H9 (cell line): ENCODE data around the gene TIAM2. TPM values are rescaled to one million over a fixed set of nuclear protein-coding genes. Genes with fewer than 3 reads are reported as not detected.

ENCODE experiments used
- DNase-seq: peaks from one replicate; pipeline ENCODE4 v3.0.0-alpha.2; 2017
- H2AFZ ChIP-seq: one replicate; pipeline ENCODE4 v1.6.1; 2013; ENCODE audit warnings: mild to moderate bottlenecking, low read length, control low read depth, moderate library complexity
- H2AK5ac ChIP-seq: 2 replicates; pipeline ENCODE4 v1.6.1; 2013; ENCODE audit warnings: low read length, control low read depth, mixed read lengths; ENCODE audit not compliant: insufficient read length
- H2BK120ac ChIP-seq: one replicate; pipeline ENCODE4 v1.6.1; 2013; ENCODE audit warnings: low read depth, mild to moderate bottlenecking, low read length, control low read depth, inconsistent platforms; ENCODE audit not compliant: poor library complexity, severe bottlenecking
- H2BK12ac ChIP-seq: 2 replicates; pipeline ENCODE4 v1.6.1; 2013; ENCODE audit warnings: low read length, control low read depth, mixed read lengths, low read depth; ENCODE audit not compliant: insufficient read length
- H2BK15ac ChIP-seq: 2 replicates; pipeline ENCODE4 v1.6.1; 2013; ENCODE audit warnings: low read depth, low read length, control low read depth
- H2BK20ac ChIP-seq: one replicate; pipeline ENCODE4 v1.6.1; 2013; ENCODE audit warnings: low read depth, mild to moderate bottlenecking, low read length, control low read depth, inconsistent platforms; ENCODE audit not compliant: poor library complexity, severe bottlenecking
- H2BK5ac ChIP-seq: 2 replicates; pipeline ENCODE4 v1.6.1; 2013; ENCODE audit warnings: low read length, control low read depth, mixed read lengths; ENCODE audit not compliant: insufficient read length
- H3K14ac ChIP-seq: 2 replicates; pipeline ENCODE4 v1.6.1; 2013; ENCODE audit warnings: low read length, control low read depth; ENCODE audit not compliant: insufficient read depth
- H3K18ac ChIP-seq: 2 replicates; pipeline ENCODE4 v1.6.1; 2013; ENCODE audit warnings: low read depth, mild to moderate bottlenecking, mixed read lengths, low read length, control low read depth; ENCODE audit not compliant: insufficient read length
- H3K23ac ChIP-seq: 2 replicates; pipeline ENCODE4 v1.6.1; 2013; ENCODE audit warnings: low read length, control low read depth, mixed read lengths, low read depth; ENCODE audit not compliant: insufficient read length
- H3K23me2 ChIP-seq: 2 replicates; pipeline ENCODE4 v1.6.1; 2013; ENCODE audit warnings: low read depth, mild to moderate bottlenecking, mixed read lengths, low read length, control low read depth; ENCODE audit not compliant: insufficient read length, poor library complexity, severe bottlenecking
- H3K27ac ChIP-seq: 2 replicates; pipeline ENCODE4 v1.5.1; 2013; ENCODE audit warnings: low read length, control low read depth, mixed read lengths, low read depth; ENCODE audit not compliant: insufficient read length
- H3K27me3 ChIP-seq: 2 replicates; pipeline ENCODE4 v1.6.1; 2013; ENCODE audit warnings: low read length, control low read depth, inconsistent platforms; ENCODE audit not compliant: insufficient read depth
- H3K4ac ChIP-seq: 2 replicates; pipeline ENCODE4 v1.6.1; 2013; ENCODE audit warnings: low read depth, mild to moderate bottlenecking, control low read depth, inconsistent platforms, low read length, moderate library complexity
- H3K4me1 ChIP-seq: 2 replicates; pipeline ENCODE4 v1.6.1; 2013; ENCODE audit warnings: low read length, control low read depth, inconsistent platforms; ENCODE audit not compliant: insufficient read depth
- H3K4me2 ChIP-seq: 2 replicates; pipeline ENCODE4 v1.6.1; 2013; ENCODE audit warnings: low read length, control low read depth, mixed read lengths; ENCODE audit not compliant: insufficient read length, insufficient read depth
- H3K56ac ChIP-seq: 2 replicates; pipeline ENCODE4 v1.6.1; 2013; ENCODE audit warnings: low read depth, mild to moderate bottlenecking, mixed read lengths, low read length, control low read depth; ENCODE audit not compliant: insufficient read length
- H3K79me1 ChIP-seq: 2 replicates; pipeline ENCODE4 v1.6.1; 2013; ENCODE audit warnings: low read depth, mild to moderate bottlenecking, moderate library complexity, low read length, control low read depth, inconsistent platforms; ENCODE audit not compliant: insufficient read depth, poor library complexity, severe bottlenecking
- H3K79me2 ChIP-seq: 2 replicates; pipeline ENCODE4 v1.6.1; 2013; ENCODE audit warnings: low read length, control low read depth, inconsistent platforms; ENCODE audit not compliant: insufficient read depth
- H3K9ac ChIP-seq: 2 replicates; pipeline ENCODE4 v1.6.1; 2013; ENCODE audit warnings: low read length, control low read depth, mixed read lengths; ENCODE audit not compliant: insufficient read length; ENCODE audit errors: extremely low read depth
- H3K9me3 ChIP-seq: one replicate; pipeline ENCODE4 v1.6.1; 2013; ENCODE audit warnings: low read depth, low read length, inconsistent platforms; ENCODE audit not compliant: control insufficient read depth
- H3T11ph ChIP-seq: one replicate; pipeline ENCODE4 v1.6.1; 2013; ENCODE audit warnings: mild to moderate bottlenecking, low read length, control low read depth, inconsistent platforms
- H4K20me1 ChIP-seq: one replicate; pipeline ENCODE4 v1.6.1; 2013; ENCODE audit not compliant: control insufficient read depth, insufficient read length, insufficient read depth
- H4K5ac ChIP-seq: 2 replicates; pipeline ENCODE4 v1.6.1; 2013; ENCODE audit warnings: low read depth, mild to moderate bottlenecking, mixed read lengths, low read length, control low read depth; ENCODE audit not compliant: insufficient read length
- H4K8ac ChIP-seq: replicated peaks from 2 replicates; pipeline ENCODE4 v1.6.1; 2013; ENCODE audit warnings: low read length, control low read depth, mixed read lengths, low read depth; ENCODE audit not compliant: insufficient read length
- H4K91ac ChIP-seq: 2 replicates; pipeline ENCODE4 v1.6.1; 2013; ENCODE audit warnings: low read depth, mild to moderate bottlenecking, moderate library complexity, mixed read lengths, low read length, control low read depth; ENCODE audit not compliant: insufficient read length
- H3K27ac Mint-ChIP-seq, 3 experiments: 2 replicates in 2 of 3; 3 replicates in 1 of 3; pipeline ENCODE4 v1.8.0; 2020 to 2021; ENCODE audit warnings: mixed read lengths in 3 of 3, mild to moderate bottlenecking in 1 of 3, moderate library complexity in 1 of 3
- H3K27me3 Mint-ChIP-seq: 2 replicates; pipeline ENCODE4 v1.8.0; 2021; ENCODE audit warnings: low read depth, mild to moderate bottlenecking, moderate library complexity, mixed read lengths
- H3K36me3 Mint-ChIP-seq, 3 experiments: 2 replicates in 2 of 3; 3 replicates in 1 of 3; pipeline ENCODE4 v1.8.0; 2020 to 2021; ENCODE audit warnings: low read depth in 3 of 3, mixed read lengths in 3 of 3; ENCODE audit not compliant: insufficient read depth in 1 of 3
- H3K4me1 Mint-ChIP-seq, 2 experiments: 2 replicates each; pipeline ENCODE4 v1.8.0; 2020; ENCODE audit warnings: mixed read lengths in 2 of 2
- H3K4me3 Mint-ChIP-seq, 2 experiments: 2 replicates in 1 of 2; 3 replicates in 1 of 2; pipeline ENCODE4 v1.8.0; 2020 to 2021; ENCODE audit warnings: mild to moderate bottlenecking in 2 of 2, mixed read lengths in 2 of 2, moderate library complexity in 1 of 2
- H3K9me3 Mint-ChIP-seq, 2 experiments: 2 replicates in 1 of 2; 3 replicates in 1 of 2; pipeline ENCODE4 v1.8.0; 2020; ENCODE audit warnings: mild to moderate bottlenecking in 2 of 2, mixed read lengths in 2 of 2, moderate library complexity in 1 of 2
- WGBS: extraction: QIAGEN DNeasy Blood & Tissue Kit; methylation state at CpG from one replicate; pipeline ENCODE4 v1.1.7; 2013; ENCODE audit warnings: missing lambda C conversion rate, low lambda C conversion rate, mixed read lengths; ENCODE audit not compliant: insufficient read length; ENCODE audit errors: extremely low coverage; 5-methylcytosine and 5-hydroxymethylcytosine counted together
- total RNA-seq: library from RNA; stranded (reverse); gene quantifications from 2 replicates; pipeline ENCODE4 v1.2.1, GENCODE V29; 2021
- TF ChIP-seq, protein P1 (sequence below): fragments of 200-600 bp; sonication (generic); conservative IDR thresholded peaks from 3 replicates; pipeline ENCODE4 v1.8.0; 2021; ENCODE audit warnings: antibody characterized with exemption, mild to moderate bottlenecking

Gene TIAM2
- total RNA-seq, 1 experiment from 2014 or later, result 6.3 TPM

- Histone ChIP-seq H2BK15ac (no peak overlapping the region), H4K20me1 (no peaks in the 10 kb centered on the region), H2BK5ac (no peak overlapping the region), H3K79me2 (no peaks in the 10 kb centered on the region), H2AFZ (no peak overlapping the region), H3K4me1 (peaks cover 5% of the 10 kb centered on the region; the same call in 1 of the 2 replicates), H3K79me1 (no peaks in the 10 kb centered on the region), H3K4me2 (no peak overlapping the region), H2AK5ac (no peak overlapping the region), H2BK12ac (no peak overlapping the region), H3K27ac (no peak overlapping the region), H4K5ac (no peak overlapping the region), H2BK20ac (no peak overlapping the region), H3K4ac (no peak overlapping the region), H3K27me3 (no peaks in the 10 kb centered on the region), H3T11ph (no peak overlapping the region), H3K23ac (no peak overlapping the region), H3K18ac (no peak overlapping the region), H3K14ac (no peak overlapping the region), H3K9me3 (no peaks in the 10 kb centered on the region), H2BK120ac (no peak overlapping the region), H3K9ac (no peak overlapping the region), H3K56ac (no peak overlapping the region), H3K23me2 (no peaks in the 10 kb centered on the region), H4K91ac (no peak overlapping the region), H4K8ac (no peak overlapping the region)
- Mint-ChIP-seq H3K27ac (no peak overlapping the region), H3K4me3 (no peak overlapping the region), H3K9me3 (no peaks in the 10 kb centered on the region), H3K36me3 (peaks cover 2 to 5% (median 4%) of the 10 kb centered on the region in 3 experiments; a peak in 4 of 7 replicates), H3K4me1 (peaks cover 25 to 28% of the 10 kb centered on the region in 2 experiments), H3K27me3 (no peaks in the 10 kb centered on the region; the same call in 1 of the 2 replicates)
- DNase-seq, result no peak
- no CpG with 5 or more reads among the region's 2 CpGs for whole genome bisulfite sequencing
- TF ChIP-seq, protein P1, sequence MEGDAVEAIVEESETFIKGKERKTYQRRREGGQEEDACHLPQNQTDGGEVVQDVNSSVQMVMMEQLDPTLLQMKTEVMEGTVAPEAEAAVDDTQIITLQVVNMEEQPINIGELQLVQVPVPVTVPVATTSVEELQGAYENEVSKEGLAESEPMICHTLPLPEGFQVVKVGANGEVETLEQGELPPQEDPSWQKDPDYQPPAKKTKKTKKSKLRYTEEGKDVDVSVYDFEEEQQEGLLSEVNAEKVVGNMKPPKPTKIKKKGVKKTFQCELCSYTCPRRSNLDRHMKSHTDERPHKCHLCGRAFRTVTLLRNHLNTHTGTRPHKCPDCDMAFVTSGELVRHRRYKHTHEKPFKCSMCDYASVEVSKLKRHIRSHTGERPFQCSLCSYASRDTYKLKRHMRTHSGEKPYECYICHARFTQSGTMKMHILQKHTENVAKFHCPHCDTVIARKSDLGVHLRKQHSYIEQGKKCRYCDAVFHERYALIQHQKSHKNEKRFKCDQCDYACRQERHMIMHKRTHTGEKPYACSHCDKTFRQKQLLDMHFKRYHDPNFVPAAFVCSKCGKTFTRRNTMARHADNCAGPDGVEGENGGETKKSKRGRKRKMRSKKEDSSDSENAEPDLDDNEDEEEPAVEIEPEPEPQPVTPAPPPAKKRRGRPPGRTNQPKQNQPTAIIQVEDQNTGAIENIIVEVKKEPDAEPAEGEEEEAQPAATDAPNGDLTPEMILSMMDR, result no peak
Measured at GRCh38 chr6:155187106-155187505, 192.0 kb downstream of the TIAM2 start.
